ENCODE data around the gene MIGA1.
"Not testable (repeated sequence)": the region's sequence is repeated elsewhere in the genome, so short reads cannot be mapped to it uniquely, and the experiment has no call there.

Gene MIGA1

GRCh38 chr1:77768006-77768405 is 11.4 kb upstream of the MIGA1 start:
- DNase-seq (ENCODE audit: low spot score in 2 of 2) (no peak), ATAC-seq (replicated peaks; ENCODE audit: extremely low read depth, poor library complexity, severe bottlenecking) (no peak)
- no peak overlapping the region for H3K4me3 Mint-ChIP-seq
- no peaks in the 10 kb centered on the region for H3K9me3 Mint-ChIP-seq
- H3K27me3 Mint-ChIP-seq: no peaks in the 10 kb centered on the region
- H3K27ac Mint-ChIP-seq (ENCODE audit: low read depth): no peak overlapping the region
- no peaks in the 10 kb centered on the region for H3K36me3 Mint-ChIP-seq (ENCODE audit: insufficient read depth)
- H3K4me1 Mint-ChIP-seq: no peaks in the 10 kb centered on the region

DNA sequence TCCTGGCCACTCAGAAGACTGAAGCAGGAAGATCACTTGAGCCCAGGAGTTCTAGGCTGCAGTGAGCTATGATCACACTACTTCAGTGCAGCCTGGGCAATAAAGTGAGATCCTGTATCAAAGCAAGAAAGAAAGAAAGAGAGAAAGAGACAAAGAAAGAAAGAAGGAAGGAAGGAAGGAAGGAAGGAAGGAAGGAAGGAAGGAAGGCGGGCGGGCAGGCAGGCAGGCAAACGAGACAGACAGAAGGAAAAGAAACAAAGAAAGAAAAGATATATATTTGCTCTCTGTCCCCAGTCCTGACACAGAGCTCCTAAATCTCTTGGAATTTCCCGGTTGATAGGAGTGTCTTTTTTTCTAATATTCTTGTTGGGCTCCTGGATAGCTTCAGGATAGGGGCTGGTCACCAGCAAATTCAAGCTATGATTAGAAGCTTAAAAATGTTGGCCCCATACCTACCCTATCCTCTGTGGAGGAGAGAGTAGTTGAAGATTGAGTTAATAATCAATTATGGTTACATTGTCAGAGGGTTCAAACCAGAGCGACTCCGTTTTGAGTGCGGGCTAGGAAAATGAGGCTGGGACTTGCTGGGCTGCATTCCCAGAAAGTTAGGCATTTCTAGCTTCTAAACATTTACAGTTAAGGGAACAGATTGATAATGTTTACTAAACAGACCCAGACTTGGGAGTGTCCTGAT is 3.3 kb upstream of the MIGA1 start:
- H3K4me1 Mint-ChIP-seq: peaks cover 20% of the 10 kb centered on the region
- no peaks in the 10 kb centered on the region for H3K9me3 Mint-ChIP-seq
- DNase-seq (ENCODE audit: low spot score in 2 of 2) (no peak), ATAC-seq (replicated peaks; ENCODE audit: extremely low read depth, poor library complexity, severe bottlenecking) (no peak)
- no peaks in the 10 kb centered on the region for H3K27me3 Mint-ChIP-seq
- no peak overlapping the region for H3K27ac Mint-ChIP-seq (ENCODE audit: low read depth)
- peaks cover 2% of the 10 kb centered on the region for H3K36me3 Mint-ChIP-seq (ENCODE audit: insufficient read depth)
- no peak overlapping the region for H3K4me3 Mint-ChIP-seq

DNA sequence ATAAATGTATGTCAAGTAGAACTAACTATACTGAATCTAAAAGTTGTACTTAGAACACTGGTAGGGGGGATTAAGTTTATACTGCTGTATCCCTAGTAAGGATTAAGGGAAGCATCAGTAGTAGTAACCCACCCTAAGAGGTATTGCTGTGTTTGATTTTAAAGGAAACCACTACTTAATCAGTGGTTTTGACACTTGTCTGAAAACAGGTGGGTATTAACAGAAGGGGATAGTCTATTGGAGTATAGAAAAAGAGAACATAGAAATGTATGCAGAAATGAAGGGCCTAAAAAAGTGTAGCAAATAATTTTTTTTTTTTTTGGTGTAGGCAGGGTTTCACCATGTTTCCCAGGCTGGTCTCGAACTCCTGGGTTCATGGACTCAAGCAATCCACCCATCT is 2.2 kb downstream of the MIGA1 start:
- no peak for ATAC-seq (replicated peaks; ENCODE audit: extremely low read depth, poor library complexity, severe bottlenecking)
- peak overlapping the region; percentile 93 for H3K4me3 Mint-ChIP-seq

GRCh38 chr1:77783141-77783540 is 3.7 kb downstream of the MIGA1 start:
- H3K4me3 Mint-ChIP-seq: no peak overlapping the region
- ATAC-seq (replicated peaks; ENCODE audit: extremely low read depth, poor library complexity, severe bottlenecking) (no peak), DNase-seq (ENCODE audit: low spot score in 2 of 2) (no peak)
- peaks cover 23% of the 10 kb centered on the region for H3K36me3 Mint-ChIP-seq (ENCODE audit: insufficient read depth)
- no peaks in the 10 kb centered on the region for H3K27me3 Mint-ChIP-seq
- no peak overlapping the region for H3K27ac Mint-ChIP-seq (ENCODE audit: low read depth)
- H3K4me1 Mint-ChIP-seq: peaks cover 37% of the 10 kb centered on the region
- peaks cover 7% of the 10 kb centered on the region for H3K9me3 Mint-ChIP-seq

More for the DNA sequence above, 2.2 kb downstream of the MIGA1 start:
- no peak for DNase-seq (ENCODE audit: low spot score in 2 of 2)
- Mint-ChIP-seq H3K36me3 (ENCODE audit: insufficient read depth) (peaks cover 19% of the 10 kb centered on the region), H3K9me3 (peaks cover 5% of the 10 kb centered on the region), H3K27ac (ENCODE audit: low read depth) (peak overlapping the region; percentile 26), H3K27me3 (no peaks in the 10 kb centered on the region), H3K4me1 (peaks cover 33% of the 10 kb centered on the region)

DNA sequence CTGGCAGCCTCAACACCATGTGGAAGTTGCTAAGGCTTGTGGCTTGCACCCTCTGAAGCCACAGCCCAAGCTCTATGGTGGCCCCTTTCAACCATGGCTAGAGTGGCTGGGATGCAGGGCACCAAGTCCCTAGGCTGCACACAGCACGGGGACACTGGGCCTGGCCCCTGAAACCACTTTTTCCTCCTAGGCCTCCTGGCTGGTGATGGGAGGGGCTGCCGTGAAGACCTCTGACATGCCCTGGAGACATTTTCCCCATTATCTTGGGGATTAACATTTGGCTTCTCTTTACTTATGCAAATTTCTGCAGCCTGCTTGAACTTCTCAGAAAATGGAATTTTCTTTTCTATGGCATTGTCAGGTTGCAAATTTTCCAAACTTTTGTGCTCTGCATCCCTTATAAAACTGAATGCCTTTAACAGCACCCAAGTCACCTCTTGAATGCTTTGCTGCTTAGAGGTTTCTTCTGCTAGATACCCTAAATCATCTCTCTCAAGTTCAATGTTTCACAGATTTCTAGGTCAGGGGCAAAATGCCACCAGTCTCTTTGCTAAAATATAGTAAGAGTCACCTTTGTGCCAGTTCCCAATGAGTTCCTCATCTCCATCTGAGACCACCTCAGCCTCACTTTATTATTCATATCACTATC is 6.8 kb downstream of the MIGA1 start:
- ATAC-seq (replicated peaks; ENCODE audit: extremely low read depth, poor library complexity, severe bottlenecking); H3K9me3 Mint-ChIP-seq; H3K27ac Mint-ChIP-seq (ENCODE audit: low read depth); H3K27me3 Mint-ChIP-seq; H3K4me3 Mint-ChIP-seq; DNase-seq (ENCODE audit: low spot score in 2 of 2): not testable (repeated sequence)
- Mint-ChIP-seq H3K36me3 (ENCODE audit: insufficient read depth) (peaks cover 42% of the 10 kb centered on the region), H3K4me1 (peaks cover 23% of the 10 kb centered on the region)

- H3K27me3 Mint-ChIP-seq: no peaks in the 10 kb centered on the region
- DNase-seq (ENCODE audit: low spot score in 2 of 2): no peak
- H3K27ac Mint-ChIP-seq (ENCODE audit: low read depth): no peak overlapping the region
- ATAC-seq (replicated peaks; ENCODE audit: extremely low read depth, poor library complexity, severe bottlenecking): no peak
- H3K36me3 Mint-ChIP-seq (ENCODE audit: insufficient read depth): peaks cover 21% of the 10 kb centered on the region
- no peaks in the 10 kb centered on the region for H3K9me3 Mint-ChIP-seq
- peaks cover 23% of the 10 kb centered on the region for H3K4me1 Mint-ChIP-seq
- H3K4me3 Mint-ChIP-seq: no peak overlapping the region
Measured at GRCh38 chr1:77794550-77794949, 15.1 kb downstream of the MIGA1 start.

DNA sequence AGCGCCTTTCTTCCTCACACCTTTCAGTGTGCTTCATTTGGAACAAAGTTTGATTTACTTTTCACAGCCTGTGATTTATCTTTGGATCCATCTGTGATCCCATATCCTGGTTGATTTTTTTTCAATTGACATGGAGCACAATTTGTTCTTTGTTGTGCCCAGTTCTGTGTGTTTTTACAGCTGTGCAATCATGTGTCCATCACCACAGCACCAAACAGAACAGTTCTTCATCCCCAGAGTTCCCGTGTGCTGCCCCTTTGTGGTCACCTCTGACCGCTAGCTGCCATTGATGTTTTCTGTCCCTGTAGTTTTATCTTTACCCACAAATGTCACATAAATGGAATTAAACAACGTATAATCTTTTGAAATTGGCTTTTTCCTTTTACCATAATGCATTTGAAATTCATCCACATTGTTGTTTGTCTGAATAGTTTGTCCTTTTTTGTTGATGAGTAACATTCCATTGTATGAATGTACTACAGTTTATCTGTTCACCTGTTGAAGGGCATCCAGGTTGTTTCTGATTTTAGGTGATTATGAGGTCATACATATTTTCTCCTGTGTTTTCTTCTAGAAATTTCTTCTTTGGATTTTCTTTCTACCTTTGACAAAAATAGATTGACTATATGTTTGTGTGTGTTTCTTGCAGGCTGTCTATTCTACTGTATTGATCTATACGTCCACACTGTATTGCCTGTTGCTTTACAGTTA is 17.4 kb downstream of the MIGA1 start:
- no peak overlapping the region for H3K27ac Mint-ChIP-seq (ENCODE audit: low read depth)
- DNase-seq (ENCODE audit: low spot score in 2 of 2) (no peak), ATAC-seq (replicated peaks; ENCODE audit: extremely low read depth, poor library complexity, severe bottlenecking) (no peak)
- H3K9me3 Mint-ChIP-seq: no peaks in the 10 kb centered on the region
- peaks cover 30% of the 10 kb centered on the region for H3K4me1 Mint-ChIP-seq
- no peak overlapping the region for H3K4me3 Mint-ChIP-seq
- peaks cover 15% of the 10 kb centered on the region for H3K36me3 Mint-ChIP-seq (ENCODE audit: insufficient read depth)
- H3K27me3 Mint-ChIP-seq: no peaks in the 10 kb centered on the region

DNA sequence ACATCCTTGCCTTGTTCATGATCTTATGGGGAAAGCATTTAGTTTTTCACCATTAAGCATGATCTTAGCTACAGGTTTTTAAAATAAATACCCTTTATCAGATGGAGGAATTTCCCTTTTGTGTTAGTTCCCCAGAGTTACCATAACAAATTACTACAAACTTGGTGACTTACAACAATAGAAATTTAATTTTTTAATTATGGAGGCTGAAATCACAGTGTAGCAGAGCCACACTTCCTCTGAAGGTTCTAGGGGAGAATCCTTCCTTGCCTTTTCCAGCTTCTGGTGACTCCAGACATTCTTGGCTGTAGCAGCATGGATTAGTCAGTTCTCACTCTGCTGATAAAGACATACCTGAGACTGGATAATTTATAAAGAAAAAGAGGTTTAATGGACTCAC is 18.5 kb downstream of the MIGA1 start:
- Mint-ChIP-seq H3K27ac (ENCODE audit: low read depth) (no peak overlapping the region), H3K4me1 (peaks cover 25% of the 10 kb centered on the region), H3K36me3 (ENCODE audit: insufficient read depth) (peaks cover 13% of the 10 kb centered on the region)

DNA sequence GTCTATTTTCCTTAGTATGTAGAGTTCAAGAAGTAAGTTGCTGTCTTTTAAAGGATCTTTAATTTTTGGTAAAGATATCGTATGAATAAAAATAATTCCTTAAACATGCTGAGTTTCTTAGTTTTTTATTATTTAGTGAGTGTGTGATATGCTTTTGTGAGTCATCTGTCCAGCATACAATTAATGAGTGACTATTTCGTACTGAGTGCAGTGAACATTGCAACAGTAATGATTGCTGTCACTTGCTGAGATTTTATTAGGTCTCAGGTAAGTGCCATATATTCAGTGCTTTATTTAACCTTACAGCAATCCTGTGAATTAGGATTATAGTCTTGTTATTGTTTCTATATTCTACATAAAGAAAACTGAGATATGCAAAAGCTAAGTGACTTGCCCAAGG is 22.6 kb downstream of the MIGA1 start:
- no peak for DNase-seq (ENCODE audit: low spot score in 2 of 2)
- Mint-ChIP-seq H3K27ac (ENCODE audit: low read depth) (peak overlapping the region; percentile 52), H3K27me3 (no peaks in the 10 kb centered on the region), H3K36me3 (ENCODE audit: insufficient read depth) (peaks cover 28% of the 10 kb centered on the region), H3K9me3 (no peaks in the 10 kb centered on the region), H3K4me3 (no peak overlapping the region), H3K4me1 (peaks cover 20% of the 10 kb centered on the region)
- ATAC-seq (replicated peaks; ENCODE audit: extremely low read depth, poor library complexity, severe bottlenecking): no peak

More for the DNA sequence above, 18.5 kb downstream of the MIGA1 start:
- ATAC-seq (replicated peaks; ENCODE audit: extremely low read depth, poor library complexity, severe bottlenecking) (no peak), DNase-seq (ENCODE audit: low spot score in 2 of 2) (no peak)
- Mint-ChIP-seq H3K9me3 (no peaks in the 10 kb centered on the region), H3K4me3 (no peak overlapping the region), H3K27me3 (no peaks in the 10 kb centered on the region)

DNA sequence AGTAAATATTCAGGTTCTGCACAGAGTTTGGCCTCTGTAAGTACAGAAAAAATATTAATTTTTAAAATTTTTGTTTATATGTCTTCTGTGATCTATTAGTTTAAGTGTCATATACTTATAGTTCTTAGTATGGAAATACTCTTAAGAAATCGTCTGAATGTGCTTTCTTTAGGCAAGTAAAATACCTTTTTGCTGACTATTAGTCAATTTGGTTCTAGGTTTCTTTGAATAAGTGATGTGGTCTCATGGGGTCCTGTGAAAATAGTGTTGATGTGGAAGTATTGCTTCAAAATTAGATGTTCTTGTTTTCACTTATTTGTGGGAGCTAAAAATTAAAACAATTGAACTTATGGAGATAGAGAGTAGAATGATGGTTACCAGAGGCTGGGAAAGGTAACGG is 23.9 kb downstream of the MIGA1 start:
- Mint-ChIP-seq H3K27me3 (no peaks in the 10 kb centered on the region), H3K9me3 (no peaks in the 10 kb centered on the region), H3K4me1 (peaks cover 12% of the 10 kb centered on the region), H3K4me3 (no peak overlapping the region), H3K27ac (ENCODE audit: low read depth) (peak overlapping the region; percentile 33), H3K36me3 (ENCODE audit: insufficient read depth) (peaks cover 32% of the 10 kb centered on the region)
- ATAC-seq (replicated peaks; ENCODE audit: extremely low read depth, poor library complexity, severe bottlenecking): no peak
- DNase-seq (ENCODE audit: low spot score in 2 of 2): no peak

DNA sequence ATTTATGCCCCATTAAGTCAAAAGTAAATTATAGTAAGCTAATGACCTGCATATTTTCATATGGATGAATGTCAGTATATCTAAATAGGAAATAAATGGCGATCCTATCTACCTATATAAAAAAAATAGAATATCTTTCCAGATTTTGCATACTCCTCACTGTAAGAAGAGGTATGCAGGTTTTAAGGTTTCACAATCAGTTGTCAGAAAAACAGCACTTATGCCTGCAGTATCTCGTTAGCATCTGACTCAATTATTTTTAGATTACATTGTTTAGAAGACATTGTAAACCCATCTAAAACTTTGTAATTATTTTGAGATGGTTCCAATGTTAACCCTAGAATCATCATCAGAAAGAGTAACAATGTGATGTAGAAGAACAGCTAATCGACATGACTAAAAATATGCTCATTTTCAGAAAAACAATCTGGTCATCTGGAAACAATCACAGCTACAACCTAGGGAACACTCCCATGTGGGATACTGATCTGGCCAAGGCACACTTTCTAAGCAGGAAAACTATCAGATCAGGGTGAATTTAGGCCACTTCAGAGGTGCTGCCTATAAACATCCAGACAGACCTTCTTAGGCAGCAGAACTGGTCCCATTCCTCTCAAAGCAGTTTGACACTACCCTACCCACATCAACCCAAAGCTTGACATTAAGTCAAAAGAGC is 30.5 kb downstream of the MIGA1 start:
- not testable (repeated sequence) for H3K27me3 Mint-ChIP-seq, H3K4me3 Mint-ChIP-seq
- peaks cover 38% of the 10 kb centered on the region for H3K36me3 Mint-ChIP-seq (ENCODE audit: insufficient read depth)

GRCh38 chr1:77811589-77811988 is 32.1 kb downstream of the MIGA1 start:
- H3K4me1 Mint-ChIP-seq; H3K9me3 Mint-ChIP-seq; H3K27me3 Mint-ChIP-seq; H3K27ac Mint-ChIP-seq (ENCODE audit: low read depth); DNase-seq (ENCODE audit: low spot score in 2 of 2); H3K4me3 Mint-ChIP-seq: not testable (repeated sequence)
- peak; percentile 46 for ATAC-seq (replicated peaks; ENCODE audit: extremely low read depth, poor library complexity, severe bottlenecking)
- peaks cover 35% of the 10 kb centered on the region for H3K36me3 Mint-ChIP-seq (ENCODE audit: insufficient read depth)

More for the DNA sequence above, 30.5 kb downstream of the MIGA1 start:
- H3K4me1 Mint-ChIP-seq; H3K27ac Mint-ChIP-seq (ENCODE audit: low read depth); H3K9me3 Mint-ChIP-seq; DNase-seq (ENCODE audit: low spot score in 2 of 2); ATAC-seq (replicated peaks; ENCODE audit: extremely low read depth, poor library complexity, severe bottlenecking): not testable (repeated sequence)
